HG03097 (cell line): ENCODE measurements around the gene TRMT44.

Source experiments
- ATAC-seq: cut with Tn5 transposase; IDR thresholded peaks from one replicate; pipeline ENCODE4 v1.9.1; 2021; ENCODE audit not compliant: unreplicated experiment, low FRiP score

The TRMT44 gene

GRCh38 chr4:8440492-8441311 lies at the start of gene TRMT44, which contains the start of gene ACOX3:
TSS of gene TRMT44 (plus strand) at chr4:8440777. CDS start at chr4:8440823, 46 bp downstream.
TSS of gene ACOX3 (minus strand) at chr4:8440723. CDS start at chr4:8416521, 24,202 bp downstream.
- ATAC-seq = peak; percentile 91

GRCh38 chr4:8391071-8391470 lies 49.5 kb upstream of the TRMT44 start:
- ATAC-seq = no peak

GRCh38 chr4:8391972-8392371 lies 48.6 kb upstream of the TRMT44 start:
- no peak for ATAC-seq

GRCh38 chr4:8392591-8393190 lies 47.9 kb upstream of the TRMT44 start:
- no peak for ATAC-seq

GRCh38 chr4:8393593-8394038 lies 47.0 kb upstream of the TRMT44 start:
- no peak for ATAC-seq

GRCh38 chr4:8394061-8394519 lies 46.5 kb upstream of the TRMT44 start:
- no peak for ATAC-seq

GRCh38 chr4:8394806-8395205 lies 45.8 kb upstream of the TRMT44 start:
- no peak for ATAC-seq

GRCh38 chr4:8395504-8396296 lies 44.9 kb upstream of the TRMT44 start:
- no peak for ATAC-seq

GRCh38 chr4:8396762-8397406 lies 43.7 kb upstream of the TRMT44 start:
- no peak for ATAC-seq

GRCh38 chr4:8398347-8398746 lies 42.2 kb upstream of the TRMT44 start:
- ATAC-seq = no peak

- no peak for ATAC-seq
Observed at GRCh38 chr4:8399298-8399697, 41.3 kb upstream of the TRMT44 start.

GRCh38 chr4:8400632-8401325 lies 39.8 kb upstream of the TRMT44 start:
- no peak for ATAC-seq

GRCh38 chr4:8401665-8402064 lies 38.9 kb upstream of the TRMT44 start:
- no peak for ATAC-seq

- no peak for ATAC-seq
Observed at GRCh38 chr4:8402181-8402597, 38.4 kb upstream of the TRMT44 start.

- ATAC-seq = no peak
Observed at GRCh38 chr4:8402640-8403039, 37.9 kb upstream of the TRMT44 start.

GRCh38 chr4:8403173-8403753 lies 37.3 kb upstream of the TRMT44 start:
- ATAC-seq = no peak

- no peak for ATAC-seq
Observed at GRCh38 chr4:8403976-8404375, 36.6 kb upstream of the TRMT44 start.

- no peak for ATAC-seq
Observed at GRCh38 chr4:8404791-8405515, 35.6 kb upstream of the TRMT44 start.

- no peak for ATAC-seq
Observed at GRCh38 chr4:8405516-8405875, 35.1 kb upstream of the TRMT44 start.
